SKM-1 (cell line): ENCODE measurements around the gene AGBL5.
"Not testable (repeated sequence)": the region's sequence is repeated elsewhere in the genome, so short reads cannot be mapped to it uniquely, and the experiment has no call there.

Experiments
- DNase-seq: peaks from one replicate; lab custom pipeline; 2025; ENCODE audit not compliant: unreplicated experiment; lab: John Stamatoyannopoulos, UW

Gene AGBL5

GRCh38 chr2:27089111-27089954 lies 37.9 kb downstream of the AGBL5 start:
- DNase-seq: no peak

GRCh38 chr2:27091746-27092695 lies 40.6 kb downstream of the AGBL5 start:
- no peak for DNase-seq

- DNase-seq: no peak
Observed at GRCh38 chr2:27092696-27093429, 41.4 kb downstream of the AGBL5 start.

GRCh38 chr2:27093430-27094352 lies 42.2 kb downstream of the AGBL5 start:
- no peak for DNase-seq

GRCh38 chr2:27094353-27094984 lies 43.0 kb downstream of the AGBL5 start:
- DNase-seq: no peak

- DNase-seq: no peak
Observed at GRCh38 chr2:27095427-27095744, 43.9 kb downstream of the AGBL5 start.

GRCh38 chr2:27095745-27096651 lies 44.5 kb downstream of the AGBL5 start:
- no peak for DNase-seq

GRCh38 chr2:27096748-27097297 lies 45.4 kb downstream of the AGBL5 start:
- no peak for DNase-seq

GRCh38 chr2:27097341-27097740 lies 45.9 kb downstream of the AGBL5 start:
- DNase-seq: no peak

- DNase-seq: no peak
Observed at GRCh38 chr2:27099334-27099955, 48.0 kb downstream of the AGBL5 start.

GRCh38 chr2:27100036-27100435 lies 48.6 kb downstream of the AGBL5 start:
- no peak for DNase-seq

GRCh38 chr2:27102329-27102728 lies 50.9 kb downstream of the AGBL5 start:
- no peak for DNase-seq

- no peak for DNase-seq
Observed at GRCh38 chr2:27105981-27106380, 54.5 kb downstream of the AGBL5 start.

- DNase-seq: no peak
Observed at GRCh38 chr2:27108221-27108620, 56.8 kb downstream of the AGBL5 start.

- DNase-seq: no peak
Observed at GRCh38 chr2:27109083-27109482, 57.6 kb downstream of the AGBL5 start.

- not testable (repeated sequence) for DNase-seq
Observed at GRCh38 chr2:27110603-27111352, 59.3 kb downstream of the AGBL5 start.

GRCh38 chr2:27111392-27112078 lies 60.1 kb downstream of the AGBL5 start:
- not testable (repeated sequence) for DNase-seq
